Right lobe of liver (tissue), 4 donors: Measurements from ENCODE around the gene POLD4.

Experiments
- CTCF ChIP-seq, 4 donors: fragments of 200-600 bp in 3 of 4; fragments of 450-650 bp in 1 of 4; IDR thresholded peaks; one replicate each; pipeline versions ENCODE4 v1.5.1 to v1.8.0; 2016 to 2022; ENCODE audit warnings: antibody characterized with exemption in 4 of 4, mild to moderate bottlenecking in 2 of 4
- POLR2A ChIP-seq: fragments of 450-650 bp; IDR thresholded peaks from one replicate; pipeline ENCODE4 v1.6.1; 2017; ENCODE audit warnings: antibody characterized with exemption, mild to moderate bottlenecking
- donor health status: DM: no; HTN: no; CAD: no.
- donor health status: DM: no; HTN: no; CAD: no.
- donor health status: DM: no; HTN: yes; CAD: no.

GRCh38 chr11:67353317-67354074 is at the start of gene POLD4:
- TF ChIP-seq CTCF (IDR thresholded peaks at IDR 0.05) (no peak), POLR2A (peak; percentile 98)
